Neuronal stem cell (in vitro differentiated cells): ENCODE results near the gene NDUFB11.

Experiments
- DNase-seq: peaks from one replicate; pipeline ENCODE4 v3.0.0-alpha.2; 2013; ENCODE audit warnings: low spot score
- H2AFZ ChIP-seq: one replicate; pipeline ENCODE4 v1.6.1; 2013; ENCODE audit warnings: mild to moderate bottlenecking, low read length, inconsistent platforms
- H2AK5ac ChIP-seq: 2 replicates; pipeline ENCODE4 v1.6.1; 2013; ENCODE audit warnings: low read depth, mild to moderate bottlenecking, inconsistent platforms, low read length, moderate library complexity, mixed read lengths
- H2BK120ac ChIP-seq: 2 replicates; pipeline ENCODE4 v1.6.1; 2013; ENCODE audit warnings: low read depth, mild to moderate bottlenecking, inconsistent platforms, low read length, moderate library complexity, mixed read lengths
- H2BK12ac ChIP-seq: one replicate; pipeline ENCODE4 v1.6.1; 2013; ENCODE audit warnings: low read length, inconsistent platforms
- H2BK15ac ChIP-seq: 2 replicates; pipeline ENCODE4 v1.6.1; 2013; ENCODE audit warnings: mild to moderate bottlenecking, low read length, inconsistent platforms, mixed read lengths
- H2BK5ac ChIP-seq: one replicate; pipeline ENCODE4 v1.6.1; 2013; ENCODE audit warnings: inconsistent platforms, mild to moderate bottlenecking, low read length, moderate library complexity
- H3K14ac ChIP-seq: one replicate; pipeline ENCODE4 v1.6.1; 2013; ENCODE audit warnings: low read length, inconsistent platforms
- H3K18ac ChIP-seq: 2 replicates; pipeline ENCODE4 v1.6.1; 2013; ENCODE audit warnings: low read length, inconsistent platforms
- H3K23ac ChIP-seq: 2 replicates; pipeline ENCODE4 v1.6.1; 2013; ENCODE audit warnings: low read depth, mild to moderate bottlenecking, mixed read lengths, low read length, inconsistent platforms; ENCODE audit not compliant: poor library complexity
- H3K27ac ChIP-seq: replicated peaks from 3 replicates; pipeline ENCODE4 v1.5.1; 2013; ENCODE audit warnings: low read length, inconsistent platforms
- H3K27me3 ChIP-seq, 3 experiments: 2 replicates each; pipeline ENCODE4 v1.6.1; 2013; ENCODE audit warnings: low read length in 3 of 3, mild to moderate bottlenecking in 2 of 3, inconsistent platforms in 1 of 3, low read depth in 1 of 3, mixed read lengths in 1 of 3, moderate library complexity in 1 of 3; ENCODE audit not compliant: control insufficient read depth in 3 of 3, insufficient read depth in 3 of 3
- H3K36me3 ChIP-seq, 2 donors: replicated peaks in 1 of 2; 2 replicates each; pipeline ENCODE4 v1.6.1; 2013; ENCODE audit warnings: low read length in 2 of 2; ENCODE audit not compliant: control insufficient read depth in 2 of 2, insufficient read depth in 2 of 2
- H3K4ac ChIP-seq: 2 replicates; pipeline ENCODE4 v1.6.1; 2013; ENCODE audit warnings: inconsistent platforms, mild to moderate bottlenecking, low read length, moderate library complexity
- H3K4me1 ChIP-seq, 2 donors: 1 replicate in 1 of 2; 2 replicates in 1 of 2; pipeline ENCODE4 v1.6.1; 2013; ENCODE audit warnings: low read length in 2 of 2, low read depth in 1 of 2; ENCODE audit not compliant: control insufficient read depth in 2 of 2, insufficient read depth in 1 of 2
- H3K4me2 ChIP-seq: one replicate; pipeline ENCODE4 v1.6.1; 2013; ENCODE audit warnings: mild to moderate bottlenecking, low read length, inconsistent platforms; ENCODE audit not compliant: insufficient read depth, poor library complexity, severe bottlenecking
- H3K4me3 ChIP-seq, 2 donors: 2 replicates each; pipeline ENCODE4 v1.5.1; 2013; ENCODE audit warnings: low read length in 2 of 2, mild to moderate bottlenecking in 2 of 2, inconsistent platforms in 1 of 2, moderate library complexity in 1 of 2
- H3K79me1 ChIP-seq: one replicate; pipeline ENCODE4 v1.6.1; 2013; ENCODE audit warnings: low read depth, mild to moderate bottlenecking, inconsistent platforms, low read length, moderate library complexity
- H3K9ac ChIP-seq: one replicate; pipeline ENCODE4 v1.6.1; 2013; ENCODE audit warnings: mild to moderate bottlenecking, low read depth, low read length, inconsistent platforms; ENCODE audit not compliant: poor library complexity
- H3K9me3 ChIP-seq, 2 donors: replicated peaks in 1 of 2; 2 replicates each; pipeline versions ENCODE3 to v1.6.1; 2013; ENCODE audit warnings: low read length in 2 of 2, mild to moderate bottlenecking in 2 of 2, inconsistent platforms in 1 of 2, low read depth in 1 of 2, mixed read lengths in 1 of 2, moderate library complexity in 1 of 2; ENCODE audit not compliant: control insufficient read depth in 2 of 2, insufficient read depth in 1 of 2
- H4K8ac ChIP-seq: one replicate; pipeline ENCODE4 v1.6.1; 2013; ENCODE audit warnings: low read depth, mild to moderate bottlenecking, inconsistent platforms, low read length, moderate library complexity
- H4K91ac ChIP-seq: one replicate; pipeline ENCODE4 v1.6.1; 2013; ENCODE audit warnings: low read length, low read depth, mild to moderate bottlenecking, inconsistent platforms; ENCODE audit not compliant: poor library complexity
- WGBS, 2 donors: extraction: QIAGEN DNeasy Blood & Tissue Kit; methylation state at CpG; one replicate each; pipeline ENCODE4 v1.1.7; 2013; ENCODE audit warnings: missing lambda C conversion rate in 2 of 2, mixed read lengths in 1 of 2; ENCODE audit not compliant: insufficient read length in 2 of 2, insufficient replicate concordance in 1 of 2; ENCODE audit errors: extremely low coverage in 2 of 2; 5-methylcytosine and 5-hydroxymethylcytosine counted together

The NDUFB11 gene

GRCh38 chrX:47191331-47191730, 46.8 kb upstream of the NDUFB11 start:
- DNase-seq = no peak
- H3K4ac ChIP-seq = no peak overlapping the region
- peaks cover 16 to 18% of the 10 kb centered on the region in 2 donors for H3K4me1 ChIP-seq

DNA sequence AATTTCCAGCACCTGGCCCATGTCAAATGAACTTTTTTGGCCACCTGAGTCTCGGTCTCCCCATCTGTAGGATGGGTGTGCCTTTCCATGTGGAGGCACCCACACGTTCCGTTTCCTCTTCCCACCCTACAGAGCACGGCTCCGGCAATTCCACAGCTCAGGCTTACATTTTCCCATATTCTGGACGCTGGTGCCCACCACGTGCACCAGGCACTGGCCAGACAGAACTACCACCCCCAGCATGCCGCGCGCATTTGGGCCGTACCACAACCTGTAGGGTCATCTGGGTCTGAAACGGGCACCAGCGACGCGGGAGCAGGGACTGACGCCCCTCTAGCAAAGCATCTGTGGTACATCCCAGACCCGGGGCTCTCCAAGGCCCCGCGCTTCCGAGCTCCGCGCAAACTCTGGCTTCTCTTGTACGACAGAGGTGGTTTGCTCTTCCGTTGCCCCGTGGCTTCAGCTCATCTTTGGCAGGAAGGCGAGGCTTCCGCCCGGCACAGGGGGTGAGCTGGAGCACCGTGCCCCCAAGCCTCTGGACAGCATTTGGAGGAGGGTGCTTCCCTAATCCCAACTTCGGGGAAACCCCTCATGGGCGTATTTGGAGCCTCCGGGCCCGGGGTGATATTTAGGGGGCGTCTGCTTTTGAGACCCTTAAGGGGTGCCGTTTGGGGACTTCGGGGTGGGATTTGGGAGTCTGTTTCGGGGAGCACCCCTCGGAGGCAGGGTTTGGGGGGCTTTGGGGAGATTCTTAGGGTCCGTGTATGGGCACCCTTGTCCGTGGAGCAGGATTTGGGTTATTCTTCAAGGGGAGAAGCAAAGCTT, 46.2 kb upstream of the NDUFB11 start:
- Histone ChIP-seq H4K91ac (no peak overlapping the region), H2BK120ac (no peak overlapping the region), H3K9ac (no peak overlapping the region), H3K14ac (no peak overlapping the region), H3K27me3 (peaks cover 0 to 15% (median 0%) of the 10 kb centered on the region in 3 experiments), H4K8ac (no peak overlapping the region), H3K4me2 (peak overlapping the region; percentile 91), H3K4me1 (peaks cover 9 to 12% of the 10 kb centered on the region in 2 donors), H3K27ac (peak overlapping the region; percentile 31), H3K79me1 (peaks cover 2% of the 10 kb centered on the region), H3K4ac (no peak overlapping the region), H3K4me3 (peak overlapping the region; percentile 57 to 80), H3K23ac (no peak overlapping the region), H2AFZ (peak overlapping the region; percentile 86), H2BK5ac (no peak overlapping the region), H2AK5ac (no peak overlapping the region), H3K9me3 (no peaks in the 10 kb centered on the region), H2BK15ac (no peak overlapping the region), H3K36me3 (peaks cover 2 to 29% of the 10 kb centered on the region in 2 donors), H2BK12ac (no peak overlapping the region), H3K18ac (peak overlapping the region; percentile 80)
- peak; percentile 78 for DNase-seq
- no CpG with 5 or more reads among the region's 40 CpGs for WGBS, 2 donors

More at GRCh38 chrX:47191331-47191730, 46.8 kb upstream of the NDUFB11 start:
- Histone ChIP-seq H4K91ac (no peak overlapping the region), H2AFZ (peak overlapping the region; percentile 86), H3K27me3 (peaks cover 0 to 10% (median 0%) of the 10 kb centered on the region in 3 experiments), H3K79me1 (peaks cover 2% of the 10 kb centered on the region), H2BK12ac (no peak overlapping the region), H3K9me3 (no peaks in the 10 kb centered on the region), H3K18ac (no peak overlapping the region), H2AK5ac (no peak overlapping the region), H3K4me3 (peak overlapping the region; percentile 57 to 80), H3K23ac (no peak overlapping the region), H4K8ac (no peak overlapping the region), H3K36me3 (peaks cover 0 to 29% of the 10 kb centered on the region in 2 donors), H3K9ac (no peak overlapping the region), H3K14ac (no peak overlapping the region), H2BK120ac (no peak overlapping the region), H2BK5ac (no peak overlapping the region), H2BK15ac (no peak overlapping the region), H3K4me2 (peak overlapping the region; percentile 91), H3K27ac (no peak overlapping the region)
- WGBS, 2 donors = no CpG with 5 or more reads among the region's 26 CpGs

GRCh38 chrX:47189906-47190305, 45.4 kb upstream of the NDUFB11 start:
- Histone ChIP-seq H2AK5ac (no peak overlapping the region), H3K18ac (no peak overlapping the region), H3K4me1 (peaks cover 6 to 8% of the 10 kb centered on the region in 2 donors), H3K79me1 (peaks cover 2% of the 10 kb centered on the region), H3K36me3 (peaks cover 7 to 30% of the 10 kb centered on the region in 2 donors), H4K91ac (no peak overlapping the region), H3K9ac (no peak overlapping the region), H3K27me3 (peaks cover 0 to 19% (median 0%) of the 10 kb centered on the region in 3 experiments), H3K4me3 (no peak overlapping the region), H3K9me3 (no peaks in the 10 kb centered on the region), H3K14ac (no peak overlapping the region), H3K4me2 (no peak overlapping the region), H2BK120ac (no peak overlapping the region), H3K4ac (no peak overlapping the region), H2BK5ac (no peak overlapping the region), H2AFZ (no peak overlapping the region), H2BK15ac (no peak overlapping the region), H3K27ac (no peak overlapping the region), H2BK12ac (no peak overlapping the region), H3K23ac (no peak overlapping the region), H4K8ac (no peak overlapping the region)
- WGBS, 2 donors = no CpG with 5 or more reads among the region's 19 CpGs
- DNase-seq = no peak

- Histone ChIP-seq H3K4me2 (no peak overlapping the region), H4K8ac (no peak overlapping the region), H2BK12ac (no peak overlapping the region), H2BK15ac (no peak overlapping the region), H3K4me3 (no peak overlapping the region), H3K27me3 (peaks cover 0 to 28% (median 0%) of the 10 kb centered on the region in 3 experiments), H2AFZ (no peak overlapping the region), H3K14ac (no peak overlapping the region), H3K18ac (no peak overlapping the region), H2AK5ac (no peak overlapping the region), H2BK120ac (no peak overlapping the region), H3K27ac (no peak overlapping the region), H4K91ac (no peak overlapping the region), H3K9me3 (no peaks in the 10 kb centered on the region), H3K79me1 (no peaks in the 10 kb centered on the region), H2BK5ac (no peak overlapping the region), H3K36me3 (peaks cover 9 to 46% of the 10 kb centered on the region in 2 donors), H3K4ac (no peak overlapping the region), H3K4me1 (peaks cover 0 to 3% of the 10 kb centered on the region in 2 donors), H3K23ac (no peak overlapping the region), H3K9ac (no peak overlapping the region)
- WGBS, 2 donors = no CpG with 5 or more reads among the region's 4 CpGs
- DNase-seq = no peak
These were observed 42.7 kb upstream of the NDUFB11 start for GRCh38 chrX:47187106-47187677.
